ENCODE data around the gene LRMDA. TPM values are rescaled to one million over a fixed set of nuclear protein-coding genes. Genes with fewer than 3 reads are reported as not detected.

LRMDA gene
- polyA plus RNA-seq, 3 donors: 39.8 to 59.6 (median 56.4) TPM

DNA sequence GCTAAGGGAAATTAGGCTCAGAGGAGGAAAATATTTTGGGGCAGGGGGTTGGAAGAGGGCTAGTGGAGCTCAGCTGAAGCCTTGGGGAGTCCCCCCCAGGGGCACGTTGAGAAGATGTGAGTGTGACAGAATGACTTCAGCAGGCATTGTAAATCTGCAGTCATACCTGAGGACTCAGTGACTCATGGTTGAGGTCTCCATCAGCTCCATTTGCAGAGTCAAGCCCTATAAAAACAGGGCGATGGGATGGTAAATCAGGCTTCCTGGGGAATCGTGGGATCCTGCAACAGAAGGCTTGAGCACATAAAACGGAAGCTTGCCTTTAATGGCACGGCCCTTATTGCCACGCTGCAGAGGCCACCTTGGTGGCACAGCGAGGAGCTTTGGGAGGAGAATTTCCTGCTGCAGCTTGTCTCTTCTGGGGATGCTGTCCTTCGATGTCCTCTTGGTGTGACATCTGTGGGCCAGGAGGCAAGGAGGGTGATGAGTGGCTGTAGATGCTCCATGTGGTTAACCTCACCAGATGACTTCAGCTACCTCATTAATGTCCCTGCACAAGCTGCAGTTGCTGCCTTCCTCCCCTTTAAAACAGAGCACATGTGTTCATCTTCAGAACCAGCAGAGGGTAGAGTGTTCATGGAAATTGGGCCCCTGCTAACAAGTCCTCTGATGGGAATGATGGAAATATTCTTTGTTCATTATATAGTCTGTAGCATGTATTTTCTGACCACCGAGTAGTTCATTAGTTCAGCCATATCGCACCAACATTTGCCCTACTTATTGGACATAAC, 285.9 kb downstream of the LRMDA start:
- Mint-ChIP-seq H3K4me1 (peaks cover 27% of the 10 kb centered on the region), H3K27me3 (ENCODE audit: low read depth in 3 of 3) (peaks cover 0 to 1% (median 0%) of the 10 kb centered on the region in 3 donors), H3K27ac (no peak overlapping the region), H3K36me3 (peaks cover 0 to 2% of the 10 kb centered on the region in 2 donors), H3K9me3 (no peaks in the 10 kb centered on the region), H3K4me3 (no peak overlapping the region)
- peaks cover 2 to 4% of the 10 kb centered on the region in 2 donors for H3K4me1 ChIP-seq (ENCODE audit: control insufficient read depth in 1 of 2, insufficient read depth in 2 of 2, low read length in 2 of 2)
- H2AFZ ChIP-seq (ENCODE audit: insufficient read depth, low read depth, low read length, poor library complexity, severe bottlenecking): no peak overlapping the region
- no peak overlapping the region for H3K4me2 ChIP-seq (replicated peaks; ENCODE audit: extremely low read depth, low read length, poor library complexity, severe bottlenecking)
- no peak for TF ChIP-seq CTCF (IDR thresholded peaks at IDR 0.05)
- H3K79me2 ChIP-seq (ENCODE audit: insufficient read depth, low read length): no peaks in the 10 kb centered on the region
- no peak overlapping the region for H3K9ac ChIP-seq (ENCODE audit: insufficient read depth, low read length, poor library complexity, severe bottlenecking)
- H3K4me3 ChIP-seq (replicated peaks in 1 of 3; ENCODE audit: low read depth in 2 of 3, low read length in 3 of 3): no peak overlapping the region
- H3K9me3 ChIP-seq (replicated peaks in 1 of 2; ENCODE audit: control insufficient read depth in 1 of 2, insufficient read depth in 1 of 2, low read length in 2 of 2): no peaks in the 10 kb centered on the region
- no peak overlapping the region for H3K27ac ChIP-seq (ENCODE audit: low read depth in 1 of 2, low read length in 2 of 2)
- intact Hi-C loops (cut with micrococcal nuclease): no loop called here
- peaks cover 39% of the 10 kb centered on the region for H4K20me1 ChIP-seq (ENCODE audit: insufficient read depth, low read length)
- WGBS (ENCODE audit: insufficient coverage): 97% methylated on average over 7 of the region's 10 CpGs
- H3K27me3 ChIP-seq (ENCODE audit: control insufficient read depth in 2 of 2, insufficient read depth in 2 of 2, low read length in 2 of 2): no peaks in the 10 kb centered on the region
- DNase-seq: no peak
- no peaks in the 10 kb centered on the region for H3K36me3 ChIP-seq (replicated peaks in 1 of 2; ENCODE audit: control insufficient read depth in 1 of 2, insufficient read depth in 2 of 2, low read length in 2 of 2)

DNA sequence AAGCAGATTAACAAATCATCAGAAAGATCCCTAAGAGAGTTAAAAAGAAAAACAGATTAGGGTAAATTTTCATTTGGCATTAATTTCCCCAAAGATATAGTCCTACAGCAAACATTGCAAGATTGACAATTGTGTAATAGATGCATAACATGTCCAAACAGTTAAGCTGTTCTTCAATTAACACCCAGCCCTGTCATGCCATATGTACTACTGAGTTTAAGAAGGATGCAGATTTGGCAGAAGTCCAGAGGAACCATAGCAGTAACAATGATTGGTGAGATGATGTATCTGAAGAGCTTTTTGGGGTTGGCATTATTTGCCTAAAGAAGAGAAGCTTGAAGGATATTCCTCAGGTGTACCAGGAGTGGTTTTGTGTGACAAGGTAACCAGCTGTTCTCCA, 287.6 kb downstream of the LRMDA start:
- intact Hi-C loops (cut with micrococcal nuclease): no loop called here
- no peak for TF ChIP-seq CTCF (IDR thresholded peaks at IDR 0.05)
- no peak overlapping the region for H3K4me3 Mint-ChIP-seq
- H3K4me1 Mint-ChIP-seq: peaks cover 24% of the 10 kb centered on the region
- H3K36me3 Mint-ChIP-seq: peaks cover 0 to 2% of the 10 kb centered on the region in 2 donors
- no peak overlapping the region for H2AFZ ChIP-seq (ENCODE audit: insufficient read depth, low read depth, low read length, poor library complexity, severe bottlenecking)
- H3K27me3 ChIP-seq (ENCODE audit: control insufficient read depth in 2 of 2, insufficient read depth in 2 of 2, low read length in 2 of 2): no peaks in the 10 kb centered on the region
- peaks cover 0 to 2% (median 0%) of the 10 kb centered on the region in 3 donors for H3K27me3 Mint-ChIP-seq (ENCODE audit: low read depth in 3 of 3)
- H3K9ac ChIP-seq (ENCODE audit: insufficient read depth, low read length, poor library complexity, severe bottlenecking): no peak overlapping the region
- no peak overlapping the region for H3K4me2 ChIP-seq (replicated peaks; ENCODE audit: extremely low read depth, low read length, poor library complexity, severe bottlenecking)
- H3K9me3 ChIP-seq (replicated peaks in 1 of 2; ENCODE audit: control insufficient read depth in 1 of 2, insufficient read depth in 1 of 2, low read length in 2 of 2): no peaks in the 10 kb centered on the region
- no peaks in the 10 kb centered on the region for H3K9me3 Mint-ChIP-seq
- H3K27ac Mint-ChIP-seq: no peak overlapping the region
- no peaks in the 10 kb centered on the region for H3K36me3 ChIP-seq (replicated peaks in 1 of 2; ENCODE audit: control insufficient read depth in 1 of 2, insufficient read depth in 2 of 2, low read length in 2 of 2)
- H3K79me2 ChIP-seq (ENCODE audit: insufficient read depth, low read length): peaks cover 8% of the 10 kb centered on the region
- H3K4me3 ChIP-seq (replicated peaks in 1 of 3; ENCODE audit: low read depth in 2 of 3, low read length in 3 of 3): no peak overlapping the region
- H3K4me1 ChIP-seq (ENCODE audit: control insufficient read depth in 1 of 2, insufficient read depth in 2 of 2, low read length in 2 of 2): peaks cover 2 to 4% of the 10 kb centered on the region in 2 donors
- no peak overlapping the region for H3K27ac ChIP-seq (ENCODE audit: low read depth in 1 of 2, low read length in 2 of 2)
- H4K20me1 ChIP-seq (ENCODE audit: insufficient read depth, low read length): peaks cover 39% of the 10 kb centered on the region
- peak; percentile 15 to 33 (median 15) for DNase-seq

All from CD14-positive monocyte (primary cell).